LNCaP clone FGC (cell line): Measurements from ENCODE around the gene KNDC1.

Experiments
- DNase-seq: peaks from one replicate; pipeline ENCODE4 v3.0.0-alpha.2; 2011; ENCODE audit warnings: low read depth
- H3K4me3 ChIP-seq: 2 replicates; pipeline ENCODE4 v1.5.1; 2011; ENCODE audit warnings: mild to moderate bottlenecking, low read depth, low read length, control low read depth
- TF ChIP-seq, protein P1 (sequence below): IDR thresholded peaks from 2 replicates; pipeline ENCODE4 v1.5.1; 2012; ENCODE audit warnings: mild to moderate bottlenecking; ENCODE audit not compliant: control insufficient read depth, insufficient read depth; ENCODE audit errors: extremely low read depth

Gene KNDC1

GRCh38 chr10:133235932-133236331 is 75.9 kb downstream of the KNDC1 start:
- no peak for DNase-seq
- TF ChIP-seq, protein P1, sequence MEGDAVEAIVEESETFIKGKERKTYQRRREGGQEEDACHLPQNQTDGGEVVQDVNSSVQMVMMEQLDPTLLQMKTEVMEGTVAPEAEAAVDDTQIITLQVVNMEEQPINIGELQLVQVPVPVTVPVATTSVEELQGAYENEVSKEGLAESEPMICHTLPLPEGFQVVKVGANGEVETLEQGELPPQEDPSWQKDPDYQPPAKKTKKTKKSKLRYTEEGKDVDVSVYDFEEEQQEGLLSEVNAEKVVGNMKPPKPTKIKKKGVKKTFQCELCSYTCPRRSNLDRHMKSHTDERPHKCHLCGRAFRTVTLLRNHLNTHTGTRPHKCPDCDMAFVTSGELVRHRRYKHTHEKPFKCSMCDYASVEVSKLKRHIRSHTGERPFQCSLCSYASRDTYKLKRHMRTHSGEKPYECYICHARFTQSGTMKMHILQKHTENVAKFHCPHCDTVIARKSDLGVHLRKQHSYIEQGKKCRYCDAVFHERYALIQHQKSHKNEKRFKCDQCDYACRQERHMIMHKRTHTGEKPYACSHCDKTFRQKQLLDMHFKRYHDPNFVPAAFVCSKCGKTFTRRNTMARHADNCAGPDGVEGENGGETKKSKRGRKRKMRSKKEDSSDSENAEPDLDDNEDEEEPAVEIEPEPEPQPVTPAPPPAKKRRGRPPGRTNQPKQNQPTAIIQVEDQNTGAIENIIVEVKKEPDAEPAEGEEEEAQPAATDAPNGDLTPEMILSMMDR, result no peak
- no peak overlapping the region for H3K4me3 ChIP-seq

DNA sequence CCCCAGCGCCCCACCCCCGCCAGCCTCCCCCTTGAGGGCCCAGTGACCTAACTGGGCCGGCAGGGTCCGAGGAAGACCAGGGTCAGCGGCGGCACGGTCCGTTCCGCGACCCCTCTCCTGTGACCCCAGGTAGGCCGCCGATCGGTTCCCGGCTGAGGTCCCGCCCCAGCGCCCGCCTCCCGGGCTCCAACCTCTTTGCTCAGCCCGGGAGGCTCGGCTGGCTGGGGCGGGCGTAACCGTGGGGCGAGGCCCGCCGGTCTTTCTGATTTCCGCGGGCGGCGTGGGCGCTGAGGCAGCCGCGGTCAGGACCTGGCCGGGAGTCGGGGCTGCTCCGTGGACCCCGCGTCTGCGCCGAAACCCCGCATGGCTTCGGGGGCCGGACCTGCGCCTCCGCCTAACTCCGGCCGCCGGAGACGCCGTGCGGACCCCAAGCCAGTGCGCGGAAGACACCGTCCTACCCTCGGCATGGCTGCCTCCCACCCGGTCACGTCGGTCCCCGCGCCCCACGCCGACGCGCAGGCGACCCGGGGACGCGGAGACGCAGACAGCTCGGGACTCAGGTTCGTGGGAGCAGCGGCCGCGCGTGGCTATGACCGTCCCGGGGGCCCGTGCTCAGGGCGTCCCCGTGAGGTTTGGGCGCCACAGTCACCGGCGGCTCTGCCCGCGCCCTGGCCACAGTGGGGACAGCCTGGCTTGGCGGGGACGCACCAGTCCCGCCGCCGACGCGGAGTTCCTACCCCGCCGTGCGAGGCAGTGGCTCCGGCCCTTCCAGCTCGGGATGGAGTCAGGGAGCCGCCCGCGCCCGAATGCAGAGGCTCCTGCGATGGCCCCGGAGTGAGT is 76.6 kb downstream of the KNDC1 start:
- no peak for DNase-seq

DNA sequence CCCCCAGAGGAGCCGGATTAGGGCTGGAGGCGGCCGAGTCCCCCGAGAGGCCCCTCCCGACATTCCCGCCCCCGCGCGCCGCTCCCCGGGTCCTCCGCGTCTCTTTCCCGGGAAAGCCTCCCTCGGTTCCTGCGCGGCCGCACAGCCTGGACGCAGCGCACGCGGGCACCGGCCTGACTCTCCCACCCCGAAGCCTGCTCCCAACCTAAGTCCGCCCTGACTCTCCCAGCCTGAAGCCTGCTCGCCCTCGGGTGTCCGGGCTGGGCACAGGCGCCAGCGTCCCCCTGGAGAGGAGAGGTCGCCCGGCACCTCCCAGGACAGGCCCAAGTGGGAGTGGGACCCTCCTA is 77.2 kb downstream of the KNDC1 start:
- TF ChIP-seq, protein P1, result no peak
- no peak overlapping the region for H3K4me3 ChIP-seq
- DNase-seq, result no peak

More for the DNA sequence above, 76.6 kb downstream of the KNDC1 start:
- H3K4me3 ChIP-seq, result no peak overlapping the region
- TF ChIP-seq, protein P1, result no peak

DNA sequence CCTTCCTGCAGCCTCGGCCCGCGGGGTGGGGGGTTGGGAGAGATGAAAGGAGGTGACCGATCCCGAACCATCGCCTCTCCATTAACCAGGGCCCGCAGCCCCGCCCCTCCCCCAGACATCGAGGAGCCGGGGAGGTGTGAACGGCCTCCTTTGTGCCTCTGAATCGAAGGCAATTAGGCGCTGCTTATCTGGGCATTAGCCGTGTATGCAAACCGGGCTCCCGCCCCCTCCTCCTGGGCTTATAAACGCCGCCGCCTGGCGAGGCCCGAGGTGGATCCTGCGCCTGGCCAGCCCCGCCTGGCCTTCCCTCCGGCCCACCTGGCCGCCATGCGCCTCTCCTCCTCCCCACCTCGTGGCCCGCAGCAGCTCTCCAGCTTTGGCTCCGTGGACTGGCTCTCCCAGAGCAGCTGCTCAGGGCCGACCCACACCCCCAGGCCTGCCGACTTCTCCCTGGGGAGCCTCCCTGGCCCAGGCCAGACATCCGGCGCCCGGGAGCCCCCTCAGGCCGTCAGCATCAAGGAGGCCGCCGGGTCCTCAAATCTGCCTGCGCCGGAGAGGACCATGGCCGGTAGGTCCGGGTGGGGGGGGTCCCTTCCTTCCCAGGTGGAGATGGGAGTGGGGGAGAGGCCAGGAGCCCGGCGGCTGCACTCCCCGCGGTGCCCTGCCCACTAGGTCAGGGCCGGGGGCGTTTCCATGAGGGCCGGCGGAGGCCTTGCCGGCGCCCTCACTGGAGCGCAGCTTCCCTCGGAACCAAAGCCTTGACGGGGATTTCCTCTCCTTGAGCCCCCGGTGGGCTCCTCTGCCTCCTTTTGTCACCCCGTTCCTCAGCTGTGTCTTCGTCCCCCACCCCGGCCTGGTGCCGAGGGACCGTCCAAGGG is 77.8 kb downstream of the KNDC1 start, which contains the start of gene VENTX:
VENTX (plus strand) TSS at position 268 of the 878 bp plus-strand sequence; CDS start at position 328, 60 bp downstream.
- no peak within 1 kb of the TSS for H3K4me3 ChIP-seq

DNA sequence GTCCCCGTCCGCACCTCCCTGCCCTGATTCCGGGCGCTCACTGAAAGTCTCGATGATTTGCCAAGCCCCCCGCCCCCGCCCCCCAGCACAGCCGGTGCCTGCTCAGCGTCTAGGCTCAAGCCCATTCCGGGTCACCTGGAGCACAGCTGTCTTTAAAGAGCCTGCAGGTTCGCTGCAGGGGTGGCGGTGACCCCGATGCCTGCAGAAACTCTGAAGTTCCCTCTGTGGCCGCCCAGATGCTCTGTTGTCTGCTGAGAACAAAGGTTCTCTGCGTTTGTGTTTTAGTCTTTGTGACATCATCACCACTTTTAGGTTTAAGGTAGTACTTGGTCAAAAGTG is 78.4 kb downstream of the KNDC1 start:
- TF ChIP-seq, protein P1, result no peak
- DNase-seq, result no peak

More for the DNA sequence above, 77.8 kb downstream of the KNDC1 start, which contains the start of gene VENTX:
- TF ChIP-seq, protein P1, result no peak
- DNase-seq, result no peak

GRCh38 chr10:133239990-133240389 is 80.0 kb downstream of the KNDC1 start:
- TF ChIP-seq, protein P1, result no peak
- no peak overlapping the region for H3K4me3 ChIP-seq
- no peak for DNase-seq

More for the DNA sequence above, 78.4 kb downstream of the KNDC1 start:
- no peak overlapping the region for H3K4me3 ChIP-seq
